Astrocyte (in vitro differentiated cells and primary cell): ENCODE measurements around the gene ZXDC.

Experiments
- CTCF ChIP-seq: IDR thresholded peaks from 2 replicates; pipeline ENCODE4 v1.5.1; 2011; ENCODE audit warnings: low read depth, mild to moderate bottlenecking, inconsistent platforms, low read length, moderate library complexity; ENCODE audit not compliant: insufficient read depth
- EZH2 ChIP-seq: IDR thresholded peaks from 2 replicates; pipeline ENCODE4 v1.6.1; 2012; ENCODE audit warnings: mild to moderate bottlenecking, low read length, inconsistent platforms; ENCODE audit not compliant: insufficient read depth

- TF ChIP-seq CTCF = no peak
- no peak for TF ChIP-seq EZH2
Measured at GRCh38 chr3:126469479-126469878, 6.2 kb downstream of the ZXDC start.
